Left hindlimb (tissue), 1 donor: ENCODE measurements around the gene C10orf67.

Experiments used
- DNase-seq: peaks from one replicate; pipeline ENCODE4 v3.0.0-alpha.2; 2018

The C10orf67 gene

DNA sequence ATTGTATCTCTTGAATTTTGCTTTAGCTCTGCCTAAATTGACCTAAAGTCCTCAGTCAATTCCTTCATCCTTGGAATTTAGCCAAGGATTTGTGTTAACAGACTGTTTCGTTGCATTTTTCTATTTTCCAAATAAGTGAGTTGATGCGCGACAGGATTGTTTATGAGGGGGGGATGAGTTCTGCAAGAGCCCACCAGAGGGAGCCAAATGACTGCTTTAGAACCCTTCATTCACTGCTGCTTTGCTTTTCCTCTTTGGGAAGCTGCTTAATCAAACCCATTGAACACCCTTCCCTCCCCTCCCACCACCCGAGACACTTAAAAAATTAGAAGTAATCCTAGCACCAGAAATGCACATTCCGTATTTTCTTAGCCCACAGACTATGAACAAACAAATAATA lies 186.2 kb downstream of the C10orf67 start:
- no peak for DNase-seq

DNA sequence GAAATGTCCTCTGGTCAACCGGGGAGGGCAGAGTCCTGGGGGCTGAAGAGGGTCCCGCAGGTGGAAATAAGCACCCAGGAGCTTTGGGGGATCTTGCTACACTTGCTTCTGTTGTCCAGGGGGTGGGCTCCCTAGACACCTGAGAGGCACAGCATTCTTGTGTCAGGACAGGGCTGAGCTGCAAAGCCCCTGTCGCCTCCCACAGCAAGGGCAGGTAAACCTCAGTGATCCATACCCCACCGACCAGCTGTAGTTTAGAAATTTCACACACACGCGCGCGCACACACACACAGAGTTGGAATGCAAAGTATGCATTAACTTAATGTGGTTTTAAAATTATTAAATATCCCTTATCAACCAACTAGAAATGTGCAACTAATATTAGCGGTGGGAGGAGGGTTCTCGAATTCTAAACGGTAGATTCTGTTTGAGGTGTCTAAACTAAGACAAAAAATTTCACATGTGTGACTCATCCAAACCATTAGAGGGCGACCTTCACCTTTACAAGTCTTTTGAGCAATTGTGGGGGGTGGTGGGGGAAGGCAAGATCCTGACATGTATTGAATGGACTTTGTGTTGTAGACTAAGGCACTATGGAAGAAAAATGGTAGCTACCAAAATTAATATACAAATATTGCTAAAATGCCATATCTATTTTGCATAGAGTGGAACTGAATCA lies 186.8 kb downstream of the C10orf67 start:
- DNase-seq, result no peak

DNA sequence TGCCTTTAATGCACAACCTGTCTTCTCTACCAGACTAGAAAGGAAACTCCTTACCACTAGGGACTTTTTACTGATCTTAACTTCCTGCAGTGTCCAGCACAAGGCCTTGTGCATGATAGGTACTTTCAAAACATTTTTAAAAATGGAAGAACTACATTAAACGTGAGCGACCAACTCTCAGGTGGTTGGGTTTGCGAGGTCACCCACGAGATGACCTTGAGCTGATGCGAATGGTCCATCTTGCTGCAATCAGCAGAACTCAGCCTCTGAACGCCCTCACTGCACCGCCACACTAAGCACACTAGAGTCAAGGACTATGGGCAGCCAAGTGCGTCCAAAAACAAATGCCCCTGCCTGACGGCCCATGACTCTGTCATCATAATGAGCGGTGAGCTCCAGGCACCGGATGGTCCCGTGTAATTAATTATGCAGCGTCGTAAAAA lies 187.3 kb downstream of the C10orf67 start:
- no peak for DNase-seq

DNA sequence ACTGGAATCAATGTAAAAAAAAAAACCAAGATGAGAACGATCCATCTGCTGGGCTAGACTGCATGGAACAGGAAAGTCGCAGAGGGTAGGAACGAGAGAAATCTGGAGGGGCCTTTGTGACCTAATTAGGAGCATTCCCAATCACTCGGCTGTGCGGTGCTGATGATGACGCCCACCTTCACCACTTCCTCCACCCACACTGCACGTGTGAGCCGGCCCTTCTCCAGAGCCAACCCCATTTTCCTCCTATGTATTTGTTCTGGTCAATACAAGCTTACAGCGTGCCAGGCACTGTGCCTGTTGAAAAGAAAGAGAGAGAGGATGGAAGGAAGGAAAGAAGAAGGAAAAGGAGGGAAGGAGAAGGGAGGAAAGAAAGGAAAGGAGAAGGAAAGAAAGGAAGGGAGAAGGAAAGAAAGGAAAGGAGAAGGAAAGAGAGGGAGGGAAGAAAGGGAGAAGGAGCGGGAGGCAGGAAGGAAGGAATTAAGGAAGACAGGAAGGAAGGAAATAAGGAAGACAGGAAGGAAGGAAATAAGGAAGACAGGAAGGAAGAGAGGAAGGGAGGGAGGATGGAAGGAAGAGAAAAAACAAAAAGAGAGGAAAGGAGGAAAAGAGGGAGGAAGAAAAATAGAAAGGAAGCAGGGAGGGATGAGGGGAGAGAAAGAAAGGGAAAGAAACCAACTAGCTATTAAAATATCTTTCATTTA lies 188.0 kb downstream of the C10orf67 start:
- no peak for DNase-seq

DNA sequence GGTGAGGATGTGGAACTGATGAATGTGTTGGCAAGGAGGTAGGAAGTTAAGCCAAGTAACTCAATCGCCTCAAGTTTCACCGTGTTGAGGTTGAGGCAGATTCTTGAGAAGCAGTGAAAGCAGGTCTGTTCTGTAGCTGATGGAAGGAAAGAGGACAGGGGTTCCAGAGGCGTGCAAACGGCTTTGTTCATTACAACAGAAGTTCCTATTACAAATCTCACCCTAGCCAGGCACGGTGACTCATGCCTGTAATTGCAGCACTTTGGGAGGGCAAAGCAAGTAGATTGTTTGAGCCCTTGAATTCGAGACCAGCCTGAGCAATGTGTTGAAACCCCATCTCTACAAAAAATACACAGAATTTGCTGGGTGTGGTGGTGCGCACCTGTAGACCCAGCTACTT lies 189.4 kb downstream of the C10orf67 start:
- DNase-seq, result no peak
